Activated T-cell treated with anti-CD3 and anti-CD28 coated beads, Interleukin-2, amount 50 U/mL, for 72 hours (primary cell): ENCODE results near the gene CREB3L2. TPM values are rescaled to one million over a fixed set of nuclear protein-coding genes. Genes with fewer than 3 reads are reported as not detected.
"Not testable (repeated sequence)": the region's sequence is repeated elsewhere in the genome, so short reads cannot be mapped to it uniquely, and the experiment has no call there.

Source experiments
- ATAC-seq, 2 donors: fragments of 150-1000 bp; cut with Tn5 transposase; replicated peaks in 1 of 2; 2 replicates each; pipeline ENCODE4 v1.10.0; 2021; ENCODE audit warnings: moderate library complexity in 2 of 2, mild to moderate bottlenecking in 1 of 2
- DNase-seq, 2 donors: peaks; one replicate each; pipeline ENCODE4 v3.0.0; 2021 to 2022; ENCODE audit warnings: mixed read lengths in 1 of 2
- H3K27ac Mint-ChIP-seq: one replicate; pipeline ENCODE4 v1.8.0; 2022; ENCODE audit warnings: mild to moderate bottlenecking, moderate library complexity, mixed read lengths
- H3K27me3 Mint-ChIP-seq: one replicate; pipeline ENCODE4 v1.8.0; 2022; ENCODE audit warnings: low read depth, mixed read lengths
- H3K36me3 Mint-ChIP-seq, 2 donors: one replicate each; pipeline ENCODE4 v1.8.0; 2022; ENCODE audit warnings: mixed read lengths in 2 of 2, mild to moderate bottlenecking in 1 of 2; ENCODE audit not compliant: insufficient read depth in 2 of 2
- H3K4me1 Mint-ChIP-seq: one replicate; pipeline ENCODE4 v1.8.0; 2022; ENCODE audit warnings: low read depth, mixed read lengths
- H3K4me3 Mint-ChIP-seq, 2 donors: one replicate each; pipeline ENCODE4 v1.8.0; 2022; ENCODE audit warnings: mild to moderate bottlenecking in 2 of 2, mixed read lengths in 2 of 2, moderate library complexity in 2 of 2
- H3K9me3 Mint-ChIP-seq, 2 donors: one replicate each; pipeline ENCODE4 v1.8.0; 2022; ENCODE audit warnings: mixed read lengths in 2 of 2
- total RNA-seq, 2 donors: library from RNA; stranded (reverse); gene quantifications; one replicate each; pipeline ENCODE4 v1.2.3, GENCODE V29; 2022

The CREB3L2 gene
- total RNA-seq, 2 donors from 2014 or later, result 49.4 to 55.1 TPM

DNA sequence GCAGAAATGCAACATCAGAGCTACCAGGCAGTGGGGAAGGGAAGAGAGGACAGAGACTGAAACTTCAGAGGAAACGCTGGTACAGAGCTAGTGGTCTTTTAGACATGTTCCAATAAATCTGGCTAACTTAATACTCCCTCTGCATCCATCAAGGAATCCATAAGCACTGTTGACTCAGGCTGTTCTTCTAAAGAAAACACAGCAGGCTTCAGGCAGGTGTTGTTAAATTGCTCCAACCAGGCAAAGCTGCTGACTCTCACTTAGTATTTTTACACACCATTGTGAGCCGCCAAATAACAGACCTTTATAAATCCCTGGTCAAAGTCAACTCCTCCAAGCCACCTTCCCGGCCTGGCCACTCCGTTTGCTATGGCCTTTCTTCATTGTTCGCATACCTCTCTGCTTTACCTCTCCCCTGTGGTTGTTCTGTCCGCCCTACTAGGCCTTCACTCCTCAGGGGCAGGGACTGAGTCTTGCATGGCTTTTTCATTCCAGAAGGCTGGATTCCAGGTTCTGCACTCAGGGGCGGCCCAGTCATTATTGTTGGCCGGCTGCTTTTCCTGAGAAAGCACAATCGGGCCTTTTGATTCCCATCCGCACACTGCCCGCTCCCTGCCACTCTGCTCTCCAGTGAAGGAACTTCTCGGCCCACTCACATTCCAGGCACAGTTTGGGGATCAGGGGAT is 18.4 kb downstream of the CREB3L2 start:
- Mint-ChIP-seq H3K27me3 (no peaks in the 10 kb centered on the region), H3K4me1 (peaks cover 9% of the 10 kb centered on the region), H3K4me3 (no peak overlapping the region), H3K36me3 (peaks cover 10 to 23% of the 10 kb centered on the region in 2 donors), H3K27ac (no peak overlapping the region), H3K9me3 (peaks cover 2 to 5% of the 10 kb centered on the region in 2 donors)
- ATAC-seq, result no peak
- no peak for DNase-seq

DNA sequence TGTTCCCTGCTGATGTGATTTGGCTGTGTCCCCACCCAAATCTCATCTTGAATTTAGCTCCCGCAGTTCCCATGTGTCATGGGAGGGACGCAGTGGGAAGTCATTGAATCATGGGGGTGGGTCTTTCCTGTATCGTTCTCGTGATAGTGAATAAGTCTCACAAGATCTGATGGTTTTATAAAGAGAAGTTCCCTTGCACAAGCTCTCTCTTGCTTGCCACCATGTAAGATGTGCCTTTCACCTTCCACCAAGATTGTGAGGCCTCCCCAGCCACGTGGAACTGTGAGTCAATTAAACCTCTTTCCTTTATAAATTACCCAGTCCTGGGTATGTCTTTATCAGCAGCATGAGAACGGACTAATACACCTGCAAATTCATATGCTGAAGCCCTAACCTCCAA is 19.5 kb downstream of the CREB3L2 start:
- not testable (repeated sequence) for H3K4me3 Mint-ChIP-seq, H3K4me1 Mint-ChIP-seq, H3K27ac Mint-ChIP-seq, H3K27me3 Mint-ChIP-seq, DNase-seq, ATAC-seq, H3K9me3 Mint-ChIP-seq
- peaks cover 10 to 23% of the 10 kb centered on the region in 2 donors for H3K36me3 Mint-ChIP-seq

DNA sequence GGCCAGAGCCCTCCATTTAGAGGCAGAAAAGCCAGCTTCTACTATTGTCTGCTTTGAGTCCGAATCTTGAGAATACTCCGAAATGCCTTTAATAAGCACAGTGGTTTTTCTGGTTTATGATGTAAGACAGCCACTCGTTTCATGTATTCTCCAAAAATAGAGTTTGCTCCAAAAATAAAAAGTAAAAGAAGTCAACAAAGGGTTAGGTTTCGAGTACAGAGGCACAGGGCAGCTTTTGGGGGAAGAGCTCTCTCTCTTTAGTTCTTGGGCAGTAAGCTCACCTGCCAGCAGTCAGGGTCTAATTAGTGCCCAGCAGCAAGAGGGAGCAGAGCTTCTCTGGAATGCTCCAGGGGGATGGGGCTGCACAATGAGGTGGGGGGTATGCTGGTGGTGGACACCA is 20.2 kb downstream of the CREB3L2 start:
- DNase-seq (no peak), ATAC-seq (no peak)
- no peak overlapping the region for H3K4me3 Mint-ChIP-seq
- H3K9me3 Mint-ChIP-seq, result peaks cover 2 to 5% of the 10 kb centered on the region in 2 donors
- H3K36me3 Mint-ChIP-seq, result peaks cover 10 to 23% of the 10 kb centered on the region in 2 donors
- peaks cover 4% of the 10 kb centered on the region for H3K4me1 Mint-ChIP-seq
- H3K27ac Mint-ChIP-seq, result no peak overlapping the region
- H3K27me3 Mint-ChIP-seq, result no peaks in the 10 kb centered on the region

DNA sequence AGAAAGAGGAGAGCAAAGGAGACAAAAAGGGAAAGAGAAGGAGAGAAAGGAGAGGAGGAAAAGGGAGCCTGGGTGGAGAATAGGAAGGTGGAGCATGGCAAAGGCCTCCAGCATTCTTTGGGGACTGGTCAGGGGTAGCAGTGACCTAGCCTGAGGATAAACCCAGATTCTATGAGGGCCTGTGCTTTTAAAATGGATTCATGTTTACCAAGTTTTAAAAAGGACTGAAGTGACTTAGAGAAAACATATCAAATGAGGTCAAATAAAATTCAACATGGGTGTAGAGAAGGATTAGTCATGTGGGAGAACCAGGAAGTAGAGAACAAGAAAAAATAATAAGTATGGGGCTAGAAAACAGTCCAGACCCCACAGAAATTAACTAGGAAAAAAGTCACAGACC is 20.7 kb downstream of the CREB3L2 start:
- Mint-ChIP-seq H3K9me3 (peaks cover 2 to 5% of the 10 kb centered on the region in 2 donors), H3K36me3 (peaks cover 10 to 23% of the 10 kb centered on the region in 2 donors), H3K27ac (no peak overlapping the region), H3K4me1 (peaks cover 4% of the 10 kb centered on the region), H3K27me3 (no peaks in the 10 kb centered on the region), H3K4me3 (no peak overlapping the region)
- no peak for ATAC-seq
- DNase-seq, result no peak

GRCh38 chr7:137980308-137980707 is 21.6 kb downstream of the CREB3L2 start:
- no peak overlapping the region for H3K27ac Mint-ChIP-seq
- DNase-seq, result no peak

GRCh38 chr7:137978464-137979237 is 23.2 kb downstream of the CREB3L2 start:
- Mint-ChIP-seq H3K27me3 (no peaks in the 10 kb centered on the region), H3K27ac (no peak overlapping the region), H3K4me1 (peaks cover 13% of the 10 kb centered on the region), H3K9me3 (peaks cover 2 to 5% of the 10 kb centered on the region in 2 donors), H3K4me3 (no peak overlapping the region), H3K36me3 (peaks cover 10 to 13% of the 10 kb centered on the region in 2 donors)
- DNase-seq, result no peak
- no peak for ATAC-seq

More at GRCh38 chr7:137980308-137980707, 21.6 kb downstream of the CREB3L2 start:
- H3K27me3 Mint-ChIP-seq, result no peaks in the 10 kb centered on the region
- H3K9me3 Mint-ChIP-seq, result peaks cover 2 to 5% of the 10 kb centered on the region in 2 donors
- H3K36me3 Mint-ChIP-seq, result peaks cover 10 to 23% of the 10 kb centered on the region in 2 donors
- peaks cover 4% of the 10 kb centered on the region for H3K4me1 Mint-ChIP-seq
- no peak overlapping the region for H3K4me3 Mint-ChIP-seq
- no peak for ATAC-seq

DNA sequence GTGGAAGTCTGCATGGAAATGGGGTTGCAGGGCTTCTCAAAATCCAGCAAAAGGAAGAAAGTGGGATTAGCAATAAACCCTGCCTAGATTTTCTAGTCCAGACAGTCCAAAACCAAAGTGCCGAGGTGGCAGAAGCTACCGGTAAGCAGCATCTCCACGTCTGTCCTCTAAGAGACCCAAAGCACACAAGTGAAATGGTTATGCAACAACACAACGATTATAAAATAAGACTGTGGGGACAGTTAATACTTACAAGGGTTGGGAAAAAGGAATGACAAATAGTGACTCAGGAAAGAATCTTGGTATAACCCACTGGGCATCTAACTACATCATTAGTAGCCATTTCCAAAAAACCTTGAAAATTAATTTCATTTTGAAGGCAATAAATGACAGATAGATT is 24.7 kb downstream of the CREB3L2 start:
- DNase-seq (no peak), ATAC-seq (no peak)
- no peaks in the 10 kb centered on the region for H3K27me3 Mint-ChIP-seq
- no peaks in the 10 kb centered on the region for H3K9me3 Mint-ChIP-seq
- no peak overlapping the region for H3K4me3 Mint-ChIP-seq
- peaks cover 13% of the 10 kb centered on the region for H3K4me1 Mint-ChIP-seq
- no peak overlapping the region for H3K27ac Mint-ChIP-seq
- H3K36me3 Mint-ChIP-seq, result peaks cover 4 to 6% of the 10 kb centered on the region in 2 donors

DNA sequence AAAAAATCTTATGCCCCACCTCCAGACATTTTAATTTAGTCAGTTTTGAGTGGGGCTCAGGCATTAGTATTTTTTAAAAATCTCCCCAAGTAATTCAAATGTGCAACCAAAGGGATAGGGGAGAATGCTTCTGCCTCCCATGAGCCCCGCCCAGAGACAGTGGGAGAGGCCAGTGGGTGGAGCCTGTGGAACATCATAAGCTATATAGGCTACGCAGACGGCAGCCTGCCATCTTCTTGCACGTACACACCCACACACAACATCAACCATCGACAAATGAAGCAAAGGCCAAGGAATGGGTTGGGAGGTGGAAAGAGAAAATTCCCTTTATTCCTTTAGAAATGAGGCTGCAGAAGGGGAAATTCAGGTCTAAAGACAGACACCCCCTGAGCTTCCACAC is 25.2 kb downstream of the CREB3L2 start:
- Mint-ChIP-seq H3K9me3 (no peaks in the 10 kb centered on the region), H3K4me1 (peaks cover 13% of the 10 kb centered on the region), H3K4me3 (no peak overlapping the region), H3K36me3 (peaks cover 4 to 6% of the 10 kb centered on the region in 2 donors), H3K27ac (no peak overlapping the region), H3K27me3 (no peaks in the 10 kb centered on the region)
- ATAC-seq (no peak), DNase-seq (no peak)

- Mint-ChIP-seq H3K9me3 (no peaks in the 10 kb centered on the region), H3K4me1 (peaks cover 11% of the 10 kb centered on the region), H3K4me3 (no peak overlapping the region), H3K27me3 (no peaks in the 10 kb centered on the region), H3K36me3 (peaks cover 3 to 5% of the 10 kb centered on the region in 2 donors), H3K27ac (no peak overlapping the region)
- DNase-seq (no peak), ATAC-seq (no peak)
Measured at GRCh38 chr7:137976232-137976631, 25.7 kb downstream of the CREB3L2 start.

GRCh38 chr7:137975768-137976167 is 26.1 kb downstream of the CREB3L2 start:
- peaks cover 0 to 1% of the 10 kb centered on the region in 2 donors for H3K36me3 Mint-ChIP-seq
- DNase-seq (no peak), ATAC-seq (no peak)
- no peaks in the 10 kb centered on the region for H3K9me3 Mint-ChIP-seq
- H3K4me3 Mint-ChIP-seq, result no peak overlapping the region
- no peaks in the 10 kb centered on the region for H3K27me3 Mint-ChIP-seq
- H3K4me1 Mint-ChIP-seq, result peaks cover 8% of the 10 kb centered on the region
- H3K27ac Mint-ChIP-seq, result no peak overlapping the region

DNA sequence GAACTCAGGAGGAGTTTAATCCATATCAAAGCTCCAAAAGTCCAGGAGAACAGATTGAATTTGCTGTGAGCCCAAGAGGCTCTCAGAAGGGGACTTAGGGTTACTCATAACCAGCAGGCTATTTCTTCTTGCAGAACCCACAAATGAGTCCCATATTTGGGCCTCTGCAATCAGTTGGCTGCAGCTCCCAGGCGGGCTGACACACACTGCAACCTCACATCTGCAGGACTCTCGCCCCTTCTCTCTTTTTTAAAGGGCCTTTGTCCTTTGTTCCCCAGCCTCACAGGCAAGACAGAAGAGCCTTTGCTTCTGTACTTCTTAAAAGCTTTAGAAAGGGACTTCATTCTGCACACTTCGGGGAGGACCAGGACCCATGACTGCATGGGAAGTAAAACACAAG is 26.7 kb downstream of the CREB3L2 start:
- Mint-ChIP-seq H3K4me1 (peaks cover 8% of the 10 kb centered on the region), H3K9me3 (no peaks in the 10 kb centered on the region), H3K4me3 (no peak overlapping the region), H3K27ac (no peak overlapping the region), H3K36me3 (peaks cover 0 to 1% of the 10 kb centered on the region in 2 donors), H3K27me3 (no peaks in the 10 kb centered on the region)
- no peak for ATAC-seq
- no peak for DNase-seq

- Mint-ChIP-seq H3K27ac (no peak overlapping the region), H3K27me3 (no peaks in the 10 kb centered on the region), H3K36me3 (peaks cover 0 to 1% of the 10 kb centered on the region in 2 donors), H3K4me1 (peaks cover 8% of the 10 kb centered on the region), H3K9me3 (no peaks in the 10 kb centered on the region), H3K4me3 (no peak overlapping the region)
- DNase-seq (no peak), ATAC-seq (no peak)
Measured at GRCh38 chr7:137974766-137975165, 27.1 kb downstream of the CREB3L2 start.

DNA sequence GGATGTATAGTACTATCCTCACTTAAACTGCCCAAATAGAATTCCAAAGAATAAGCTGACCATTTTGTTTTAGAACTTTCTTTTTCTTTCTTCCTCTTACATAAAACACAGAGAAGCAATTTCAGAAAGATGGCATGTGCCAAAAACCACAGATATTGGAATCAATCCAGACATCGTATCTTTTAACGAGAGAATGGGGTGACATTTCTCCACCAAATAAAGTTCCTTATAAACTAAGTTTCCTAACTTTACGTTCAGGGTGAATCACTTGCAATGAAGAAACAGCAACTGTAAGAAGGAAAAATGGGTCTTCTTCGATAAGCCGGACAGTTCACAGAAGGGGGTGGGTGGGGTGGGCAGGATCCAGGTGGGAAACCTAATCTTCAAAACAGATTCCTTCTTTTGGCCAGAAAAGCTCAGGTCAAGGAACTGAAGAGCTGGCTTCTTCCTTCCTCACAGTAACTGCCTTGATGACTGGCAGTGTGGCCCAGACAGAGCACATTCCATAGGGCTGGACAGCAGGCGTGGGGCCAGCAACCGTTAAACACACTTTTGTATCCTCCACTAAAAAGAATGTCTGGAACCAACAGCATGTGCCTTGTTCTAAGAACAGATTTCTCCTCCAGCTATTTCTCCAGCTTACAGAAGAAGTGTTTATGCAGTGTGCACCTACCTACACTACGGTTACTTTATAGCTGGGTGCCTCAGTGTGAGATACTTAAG is 31.5 kb downstream of the CREB3L2 start:
- Mint-ChIP-seq H3K4me1 (peaks cover 33% of the 10 kb centered on the region), H3K27ac (no peak overlapping the region), H3K4me3 (no peak overlapping the region), H3K36me3 (peaks cover 0 to 2% of the 10 kb centered on the region in 2 donors), H3K9me3 (peaks cover 0 to 2% of the 10 kb centered on the region in 2 donors), H3K27me3 (no peaks in the 10 kb centered on the region)
- no peak for DNase-seq
- ATAC-seq, result no peak
